ENCODE results near the gene CCNY. TPM values are rescaled to one million over a fixed set of nuclear protein-coding genes. Genes with fewer than 3 reads are reported as not detected.

Gene CCNY
- total and polyA plus RNA-seq, 2 of the 13 experiments (the other 11 are each of a cell fraction or from before 2014, with no cell fraction given): 48.2 to 54.7 TPM

DNA sequence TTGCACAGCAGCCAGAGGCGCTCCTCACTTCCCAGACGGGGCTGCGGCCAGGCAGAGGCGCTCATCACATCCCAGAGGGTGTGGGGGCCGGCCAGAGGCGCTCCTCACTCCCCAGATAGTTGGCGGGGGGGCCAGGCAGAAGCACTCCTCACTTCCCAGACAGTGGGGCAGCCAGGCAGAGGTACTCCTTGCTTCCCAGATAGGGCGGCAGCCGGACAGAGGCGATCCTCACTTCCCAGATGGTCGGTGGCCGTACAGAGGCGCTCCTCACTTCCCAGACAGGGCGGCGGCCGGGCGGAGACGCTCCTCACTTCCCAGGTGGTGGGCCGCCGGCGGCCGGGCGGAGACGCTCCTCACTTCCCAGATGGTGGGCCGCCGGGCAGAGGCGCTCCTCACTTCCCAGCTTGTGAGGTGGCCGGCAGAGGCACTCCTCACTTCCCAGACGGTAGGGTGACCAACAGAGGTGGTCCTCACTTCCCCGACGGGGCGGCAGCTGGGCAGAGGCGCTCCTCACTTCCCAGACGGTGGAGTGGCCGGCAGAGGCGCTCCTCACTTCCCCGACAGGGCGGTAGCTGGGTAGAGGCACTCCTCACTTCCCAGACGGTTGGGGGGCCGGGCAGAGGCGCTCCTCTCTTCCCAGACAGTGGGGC, 26.5 kb downstream of the CCNY start:
- TF ChIP-seq, protein P1, sequence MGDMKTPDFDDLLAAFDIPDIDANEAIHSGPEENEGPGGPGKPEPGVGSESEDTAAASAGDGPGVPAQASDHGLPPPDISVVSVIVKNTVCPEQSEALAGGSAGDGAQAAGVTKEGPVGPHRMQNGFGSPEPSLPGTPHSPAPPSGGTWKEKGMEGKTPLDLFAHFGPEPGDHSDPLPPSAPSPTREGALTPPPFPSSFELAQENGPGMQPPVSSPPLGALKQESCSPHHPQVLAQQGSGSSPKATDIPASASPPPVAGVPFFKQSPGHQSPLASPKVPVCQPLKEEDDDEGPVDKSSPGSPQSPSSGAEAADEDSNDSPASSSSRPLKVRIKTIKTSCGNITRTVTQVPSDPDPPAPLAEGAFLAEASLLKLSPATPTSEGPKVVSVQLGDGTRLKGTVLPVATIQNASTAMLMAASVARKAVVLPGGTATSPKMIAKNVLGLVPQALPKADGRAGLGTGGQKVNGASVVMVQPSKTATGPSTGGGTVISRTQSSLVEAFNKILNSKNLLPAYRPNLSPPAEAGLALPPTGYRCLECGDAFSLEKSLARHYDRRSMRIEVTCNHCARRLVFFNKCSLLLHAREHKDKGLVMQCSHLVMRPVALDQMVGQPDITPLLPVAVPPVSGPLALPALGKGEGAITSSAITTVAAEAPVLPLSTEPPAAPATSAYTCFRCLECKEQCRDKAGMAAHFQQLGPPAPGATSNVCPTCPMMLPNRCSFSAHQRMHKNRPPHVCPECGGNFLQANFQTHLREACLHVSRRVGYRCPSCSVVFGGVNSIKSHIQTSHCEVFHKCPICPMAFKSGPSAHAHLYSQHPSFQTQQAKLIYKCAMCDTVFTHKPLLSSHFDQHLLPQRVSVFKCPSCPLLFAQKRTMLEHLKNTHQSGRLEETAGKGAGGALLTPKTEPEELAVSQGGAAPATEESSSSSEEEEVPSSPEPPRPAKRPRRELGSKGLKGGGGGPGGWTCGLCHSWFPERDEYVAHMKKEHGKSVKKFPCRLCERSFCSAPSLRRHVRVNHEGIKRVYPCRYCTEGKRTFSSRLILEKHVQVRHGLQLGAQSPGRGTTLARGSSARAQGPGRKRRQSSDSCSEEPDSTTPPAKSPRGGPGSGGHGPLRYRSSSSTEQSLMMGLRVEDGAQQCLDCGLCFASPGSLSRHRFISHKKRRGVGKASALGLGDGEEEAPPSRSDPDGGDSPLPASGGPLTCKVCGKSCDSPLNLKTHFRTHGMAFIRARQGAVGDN (CRISPR knock-in tag; IDR thresholded peaks at IDR 0.05): 0 out of 2 replicates have a peak, but pooled peaks have one; percentile 12
- TF ChIP-seq, protein P2, sequence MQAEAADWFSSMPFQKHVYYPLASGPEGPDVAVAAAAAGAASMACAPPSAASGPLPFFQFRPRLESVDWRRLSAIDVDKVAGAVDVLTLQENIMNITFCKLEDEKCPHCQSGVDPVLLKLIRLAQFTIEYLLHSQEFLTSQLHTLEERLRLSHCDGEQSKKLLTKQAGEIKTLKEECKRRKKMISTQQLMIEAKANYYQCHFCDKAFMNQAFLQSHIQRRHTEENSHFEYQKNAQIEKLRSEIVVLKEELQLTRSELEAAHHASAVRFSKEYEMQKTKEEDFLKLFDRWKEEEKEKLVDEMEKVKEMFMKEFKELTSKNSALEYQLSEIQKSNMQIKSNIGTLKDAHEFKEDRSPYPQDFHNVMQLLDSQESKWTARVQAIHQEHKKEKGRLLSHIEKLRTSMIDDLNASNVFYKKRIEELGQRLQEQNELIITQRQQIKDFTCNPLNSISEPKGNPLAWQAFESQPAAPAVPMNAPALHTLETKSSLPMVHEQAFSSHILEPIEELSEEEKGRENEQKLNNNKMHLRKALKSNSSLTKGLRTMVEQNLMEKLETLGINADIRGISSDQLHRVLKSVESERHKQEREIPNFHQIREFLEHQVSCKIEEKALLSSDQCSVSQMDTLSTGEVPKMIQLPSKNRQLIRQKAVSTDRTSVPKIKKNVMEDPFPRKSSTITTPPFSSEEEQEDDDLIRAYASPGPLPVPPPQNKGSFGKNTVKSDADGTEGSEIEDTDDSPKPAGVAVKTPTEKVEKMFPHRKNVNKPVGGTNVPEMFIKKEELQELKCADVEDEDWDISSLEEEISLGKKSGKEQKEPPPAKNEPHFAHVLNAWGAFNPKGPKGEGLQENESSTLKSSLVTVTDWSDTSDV (CRISPR knock-in tag; IDR thresholded peaks at IDR 0.05): 0 out of 2 replicates have a peak, but pooled peaks have one; percentile 21
- no peak for TF ChIP-seq SMC3 (IDR thresholded peaks at IDR 0.05; ENCODE audit: low read length)
- TF ChIP-seq, protein P3, sequence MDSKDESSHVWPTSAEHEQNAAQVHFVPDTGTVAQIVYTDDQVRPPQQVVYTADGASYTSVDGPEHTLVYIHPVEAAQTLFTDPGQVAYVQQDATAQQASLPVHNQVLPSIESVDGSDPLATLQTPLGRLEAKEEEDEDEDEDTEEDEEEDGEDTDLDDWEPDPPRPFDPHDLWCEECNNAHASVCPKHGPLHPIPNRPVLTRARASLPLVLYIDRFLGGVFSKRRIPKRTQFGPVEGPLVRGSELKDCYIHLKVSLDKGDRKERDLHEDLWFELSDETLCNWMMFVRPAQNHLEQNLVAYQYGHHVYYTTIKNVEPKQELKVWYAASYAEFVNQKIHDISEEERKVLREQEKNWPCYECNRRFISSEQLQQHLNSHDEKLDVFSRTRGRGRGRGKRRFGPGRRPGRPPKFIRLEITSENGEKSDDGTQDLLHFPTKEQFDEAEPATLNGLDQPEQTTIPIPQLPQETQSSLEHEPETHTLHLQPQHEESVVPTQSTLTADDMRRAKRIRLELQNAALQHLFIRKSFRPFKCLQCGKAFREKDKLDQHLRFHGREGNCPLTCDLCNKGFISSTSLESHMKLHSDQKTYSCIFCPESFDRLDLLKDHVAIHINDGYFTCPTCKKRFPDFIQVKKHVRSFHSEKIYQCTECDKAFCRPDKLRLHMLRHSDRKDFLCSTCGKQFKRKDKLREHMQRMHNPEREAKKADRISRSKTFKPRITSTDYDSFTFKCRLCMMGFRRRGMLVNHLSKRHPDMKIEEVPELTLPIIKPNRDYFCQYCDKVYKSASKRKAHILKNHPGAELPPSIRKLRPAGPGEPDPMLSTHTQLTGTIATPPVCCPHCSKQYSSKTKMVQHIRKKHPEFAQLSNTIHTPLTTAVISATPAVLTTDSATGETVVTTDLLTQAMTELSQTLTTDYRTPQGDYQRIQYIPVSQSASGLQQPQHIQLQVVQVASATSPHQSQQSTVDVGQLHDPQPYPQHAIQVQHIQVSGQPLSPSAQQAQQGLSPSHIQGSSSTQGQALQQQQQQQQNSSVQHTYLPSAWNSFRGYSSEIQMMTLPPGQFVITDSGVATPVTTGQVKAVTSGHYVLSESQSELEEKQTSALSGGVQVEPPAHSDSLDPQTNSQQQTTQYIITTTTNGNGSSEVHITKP (CRISPR knock-in tag; IDR thresholded peaks at IDR 0.05; ENCODE audit: low read depth): no peak
- no peak for TF ChIP-seq FOXK2 (IDR thresholded peaks at IDR 0.05)
- TF ChIP-seq ZNF563 (CRISPR knock-in tag; IDR thresholded peaks at IDR 0.05): no peak
- no peak for TF ChIP-seq ZNF24 (IDR thresholded peaks at IDR 0.05)
- in situ Hi-C loops (cut with HindIII; ENCODE audit: extremely low pct_ligation_motif_present, low pct_unique_long_range_greater_than_20kb): no loop called here
- H3K4me2 ChIP-seq (ENCODE audit: low read depth, low read length): no peak overlapping the region
- intact Hi-C loops (cut with micrococcal nuclease; ENCODE audit: unreplicated experiment): no loop called here
- no peak overlapping the region for H3K4me3 ChIP-seq (replicated peaks in 1 of 3; ENCODE audit: insufficient read depth in 1 of 3, low read depth in 2 of 3, low read length in 3 of 3)
- ChIA-PET POLR2A (interaction anchor here (3.4 kb wide), 1 partner anchor 31 kb away, joined by 13 read pairs; no protein-coding TSS in a partner anchor), CTCF (ENCODE audit: low intra/inter-chr PET ratio, low total read pairs) (no interaction called here)
- ATAC-seq: no peak
- H3K4me1 ChIP-seq (ENCODE audit: insufficient read depth, low read length): peaks cover 62% of the 10 kb centered on the region
- H3K9me3 ChIP-seq (ENCODE audit: low read length): no peaks in the 10 kb centered on the region
- WGBS (ENCODE audit: low lambda C conversion rate): 96% methylated on average over 18 of the region's 41 CpGs
- H3K36me3 ChIP-seq (replicated peaks in 1 of 2; ENCODE audit: control insufficient read depth in 1 of 2, insufficient read depth in 2 of 2, low read length in 2 of 2): no peaks in the 10 kb centered on the region; a peak in 1 of 5 replicates
- no peaks in the 10 kb centered on the region for H3K27me3 ChIP-seq (ENCODE audit: control insufficient read depth in 1 of 2, insufficient read depth in 2 of 2, low read length in 2 of 2)
- no peaks in the 10 kb centered on the region; the same call in 1 of the 2 replicates for H4K20me1 ChIP-seq (ENCODE audit: insufficient read depth, low read length)
- peak overlapping the region; percentile 72 for H3K27ac ChIP-seq (ENCODE audit: extremely low read length, insufficient read depth, low read length)
- H3K9ac ChIP-seq (ENCODE audit: insufficient read depth, low read depth, low read length): no peak overlapping the region
- FAIRE-seq: no peak
- DNase-seq (ENCODE audit: low spot score): no peak
- no peak overlapping the region for H2AFZ ChIP-seq (ENCODE audit: low read length)
- no TSS peak for BruUV-seq (replicated peaks)
- H3K79me2 ChIP-seq (ENCODE audit: insufficient read depth, low read length): peaks cover 92% of the 10 kb centered on the region

Measured in HepG2 (cell line).